Erythroblast (primary cell): ENCODE results near the gene PARM1.

Experiments used
- GATA1 ChIP-seq: IDR thresholded peaks from 2 replicates; pipeline ENCODE4 v1.6.1; 2011; ENCODE audit warnings: low read depth, mild to moderate bottlenecking, control low read depth, low read length, moderate library complexity
- POLR2A ChIP-seq: IDR thresholded peaks from 2 replicates; pipeline ENCODE4 v1.6.1; 2011; ENCODE audit warnings: mild to moderate bottlenecking, low read length

- TF ChIP-seq POLR2A = no peak
- TF ChIP-seq GATA1 = no peak
These were observed at the start of gene PARM1 for GRCh38 chr4:74932832-74933561.
